Measurements from ENCODE around the gene NFATC2. TPM values are rescaled to one million over a fixed set of nuclear protein-coding genes. Genes with fewer than 3 reads are reported as not detected.
A peak's percentile ranks its signal among the peaks of the same experiment; 100 is the strongest.

The NFATC2 gene
- total RNA-seq, 6 experiments from 2014 or later, result 3.9 to 7.1 (median 4.7) TPM

GRCh38 chr20:51470907-51471411 lies 71.6 kb downstream of the NFATC2 start:
- intact Hi-C loops (cut with DNase I), result no loop called here
- Histone ChIP-seq H3K4me1 (no peaks in the 10 kb centered on the region), H3K4me3 (no peak overlapping the region), H3K36me3 (peaks cover 0 to 21% (median 0%) of the 10 kb centered on the region in 4 donors), H3K9me3 (no peaks in the 10 kb centered on the region), H3K27ac (no peak overlapping the region), H3K27me3 (no peaks in the 10 kb centered on the region)
- 90% methylated on average over 3 of the region's 3 CpGs for WGBS (ENCODE audit: insufficient coverage, low coverage, low lambda C conversion rate, missing lambda C conversion rate)
- TF ChIP-seq CTCF (IDR thresholded peaks at IDR 0.05) (no peak), POLR2A (IDR thresholded peaks at IDR 0.05) (no peak)
- ATAC-seq (no peak), DNase-seq (no peak)

GRCh38 chr20:51470499-51470820 lies 72.1 kb downstream of the NFATC2 start:
- Histone ChIP-seq H3K4me3 (no peak overlapping the region), H3K27ac (no peak overlapping the region), H3K27me3 (no peaks in the 10 kb centered on the region), H3K9me3 (no peaks in the 10 kb centered on the region), H3K4me1 (no peaks in the 10 kb centered on the region), H3K36me3 (peaks cover 0 to 21% (median 0%) of the 10 kb centered on the region in 4 donors)
- TF ChIP-seq CTCF (IDR thresholded peaks at IDR 0.05) (no peak), POLR2A (IDR thresholded peaks at IDR 0.05) (no peak)
- intact Hi-C loops (cut with DNase I), result no loop called here
- ATAC-seq (no peak), DNase-seq (no peak)
- WGBS (ENCODE audit: insufficient coverage, low coverage, low lambda C conversion rate, missing lambda C conversion rate), result 80% methylated on average over 5 of the region's 5 CpGs

- DNase-seq (no peak), ATAC-seq (peak in 2 of 4 donors; percentile 18 to 46)
- Histone ChIP-seq H3K9me3 (no peaks in the 10 kb centered on the region), H3K27ac (no peak overlapping the region), H3K27me3 (no peaks in the 10 kb centered on the region), H3K36me3 (peaks cover 0 to 15% (median 0%) of the 10 kb centered on the region in 4 donors), H3K4me1 (no peaks in the 10 kb centered on the region), H3K4me3 (no peak overlapping the region)
- TF ChIP-seq POLR2A (IDR thresholded peaks at IDR 0.05), result no peak
- no peak for TF ChIP-seq CTCF (IDR thresholded peaks at IDR 0.05)
- 67% methylated on average over 8 of the region's 11 CpGs for WGBS (ENCODE audit: insufficient coverage, low coverage, low lambda C conversion rate, missing lambda C conversion rate)
- intact Hi-C loops (cut with DNase I), result no loop called here
These were observed 72.7 kb downstream of the NFATC2 start for GRCh38 chr20:51469578-51470498.

- no peak for ATAC-seq
- Histone ChIP-seq H3K27ac (no peak overlapping the region), H3K4me3 (no peak overlapping the region), H3K9me3 (no peaks in the 10 kb centered on the region), H3K4me1 (no peaks in the 10 kb centered on the region), H3K36me3 (peaks cover 0 to 9% (median 0%) of the 10 kb centered on the region in 4 donors), H3K27me3 (no peaks in the 10 kb centered on the region)
- DNase-seq, result no peak
- 98% methylated on average over 6 of the region's 6 CpGs for WGBS (ENCODE audit: insufficient coverage, low coverage, low lambda C conversion rate, missing lambda C conversion rate)
- intact Hi-C loops (cut with DNase I), result no loop called here
- no peak for TF ChIP-seq CTCF (IDR thresholded peaks at IDR 0.05)
- no peak for TF ChIP-seq POLR2A (IDR thresholded peaks at IDR 0.05)
These were observed 73.5 kb downstream of the NFATC2 start for GRCh38 chr20:51469046-51469445.
